Psoas muscle (tissue), 8 donors: ENCODE results near the gene LTBP4. TPM values are rescaled to one million over a fixed set of nuclear protein-coding genes. Genes with fewer than 3 reads are reported as not detected.
A peak's percentile ranks its signal among the peaks of the same experiment; 100 is the strongest.

Source experiments
- ATAC-seq, 4 donors: fragments of 200-7000 bp; cut with Tn5 transposase; one replicate each; pipeline ENCODE4 v1.9.1; 2020; ENCODE audit warnings: moderate library complexity in 3 of 4, mild to moderate bottlenecking in 2 of 4
- DNase-seq, 2 donors: peaks; one replicate each; pipeline ENCODE4 v3.0.0-alpha.2; 2020
- H3K27ac ChIP-seq: fragments of 200-600 bp; one replicate; pipeline ENCODE4 v1.8.0; 2022
- H3K27me3 ChIP-seq, 3 donors: fragments of 200-600 bp in 1 of 3; one replicate each; pipeline versions ENCODE4 v1.6.1 to v1.8.0; 2013 to 2022; ENCODE audit warnings: low read length in 2 of 3, mild to moderate bottlenecking in 2 of 3, moderate library complexity in 1 of 3; ENCODE audit not compliant: insufficient read depth in 3 of 3
- H3K36me3 ChIP-seq, 2 donors: fragments of 200-600 bp in 1 of 2; one replicate each; pipeline versions ENCODE4 v1.6.1 to v1.8.0; 2013 to 2022; ENCODE audit warnings: low read depth in 1 of 2, mild to moderate bottlenecking in 1 of 2, moderate library complexity in 1 of 2; ENCODE audit not compliant: insufficient read depth in 1 of 2
- H3K4me1 ChIP-seq: fragments of 200-600 bp; one replicate; pipeline ENCODE4 v1.8.0; 2022
- H3K4me3 ChIP-seq: fragments of 200-600 bp; one replicate; pipeline ENCODE4 v1.8.0; 2022; ENCODE audit warnings: mild to moderate bottlenecking
- H3K9me3 ChIP-seq: fragments of 200-600 bp; one replicate; pipeline ENCODE4 v1.8.0; 2022
- CTCF ChIP-seq: fragments of 200-600 bp; IDR thresholded peaks from one replicate; pipeline ENCODE4 v1.8.0; 2022; ENCODE audit warnings: antibody characterized with exemption
- WGBS, 3 donors: extraction: QIAGEN DNeasy Blood & Tissue Kit; methylation state at CpG; one replicate each; pipeline versions ENCODE4 v1.1.6 to v1.1.7; 2013; 5-methylcytosine and 5-hydroxymethylcytosine counted together
- intact Hi-C, 2 donors: fragments of 100-400 bp; cut with DNase I; formaldehyde crosslinking; loops; one replicate each; pipeline versions ENCODE4 v1.11.0 to v1.14.2; 2022
- polyA plus RNA-seq, 3 donors: library from polyadenylated mRNA; stranded (reverse); fragments of 200-250 nt; gene quantifications; one replicate each; pipeline ENCODE4 v1.2.3, GENCODE V29; 2013
- total RNA-seq, 4 donors: library from RNA; stranded (reverse); fragmentation: NEBNext Ultra II Directional in 2 of 4; extraction: Animal tissue kit (Norgen Biotek cat#: 25700) in 2 of 4; gene quantifications; one replicate each; pipeline versions ENCODE4 v1.2.1 to v1.2.4, GENCODE V29; 2021 to 2023
- donor health status: healthy with polysubstance abuse.
- donor health status: DM: no; HTN: no; CAD: no; lungs with moderate emphysema.
- donor health status: Bipolar disorder and iron deficiency.
- donor health status: healthy.
- donor health status: DM: yes; HTN: yes; CAD: no.
- donor health status: DM: no; HTN: no; CAD: no.
- donor health status: DM: no; HTN: no; CAD: no.
- donor health status: DM: yes; HTN: yes; CAD: no.

The LTBP4 gene
- total and polyA plus RNA-seq, 7 donors = 16.0 to 55.8 (median 24.1) TPM

- H3K9me3 ChIP-seq = no peaks in the 10 kb centered on the region
- H3K36me3 ChIP-seq = no peaks in the 10 kb centered on the region
- 14 to 15% (median 14%) methylated on average over 18 of the region's 18 CpGs for WGBS, 3 donors
- peak overlapping the region; percentile 48 for H3K4me3 ChIP-seq
- ATAC-seq (no peak), DNase-seq (no peak)
- peaks cover 0 to 45% (median 11%) of the 10 kb centered on the region in 3 donors for H3K27me3 ChIP-seq
- TF ChIP-seq CTCF = no peak
- no peak overlapping the region for H3K27ac ChIP-seq
- peaks cover 14% of the 10 kb centered on the region for H3K4me1 ChIP-seq
- intact Hi-C loops = loop anchor here (5.0 to 10.0 kb wide), 5 partner anchors 45 to 293 kb away; partner anchors contain the start of genes BLVRB (in 1 of the 2) and SPTBN4 (in 1 of the 2)
Measured at GRCh38 chr19:40597329-40597838, 3.8 kb upstream of the LTBP4 start.

GRCh38 chr19:40598121-40598917, 2.9 kb upstream of the LTBP4 start:
- H3K27me3 ChIP-seq = peaks cover 0 to 45% (median 11%) of the 10 kb centered on the region in 3 donors
- peak overlapping the region; percentile 11 for H3K4me3 ChIP-seq
- peaks cover 18% of the 10 kb centered on the region for H3K4me1 ChIP-seq
- no peaks in the 10 kb centered on the region for H3K9me3 ChIP-seq
- H3K27ac ChIP-seq = no peak overlapping the region
- DNase-seq = peak; percentile 84 to 93
- no peaks in the 10 kb centered on the region for H3K36me3 ChIP-seq
- peak; percentile 81 to 88 (median 84) for ATAC-seq
- TF ChIP-seq CTCF = peak; percentile 98
- 1 to 2% (median 1%) methylated on average over 34 to 46 of the region's 46 CpGs for WGBS, 3 donors
- intact Hi-C loops = loop anchor here (2.0 to 10.0 kb wide), 6 partner anchors 46 to 294 kb away; partner anchors contain the start of genes BLVRB (in 1 of the 2) and SPTBN4 (in 1 of the 2)

- Histone ChIP-seq H3K4me3 (no peak overlapping the region), H3K9me3 (no peaks in the 10 kb centered on the region), H3K27me3 (peaks cover 0 to 45% (median 11%) of the 10 kb centered on the region in 3 donors), H3K27ac (no peak overlapping the region), H3K4me1 (peaks cover 23% of the 10 kb centered on the region), H3K36me3 (no peaks in the 10 kb centered on the region)
- ATAC-seq (no peak), DNase-seq (no peak)
- WGBS, 3 donors = 13 to 16% (median 15%) methylated on average over 14 to 15 of the region's 15 CpGs
- intact Hi-C loops = loop anchor here (2.0 to 10.0 kb wide), 6 partner anchors 47 to 294 kb away; partner anchors contain the start of genes BLVRB (in 1 of the 2) and SPTBN4 (in 1 of the 2)
- TF ChIP-seq CTCF = no peak
Measured at GRCh38 chr19:40598918-40599307, 2.3 kb upstream of the LTBP4 start.

- intact Hi-C loops = loop anchor here (2.0 to 10.0 kb wide), 6 partner anchors 47 to 295 kb away; partner anchors contain the start of genes BLVRB (in 1 of the 2) and SPTBN4 (in 1 of the 2)
- no peak for TF ChIP-seq CTCF
- H3K27me3 ChIP-seq = peaks cover 0 to 45% (median 11%) of the 10 kb centered on the region in 3 donors
- peaks cover 26% of the 10 kb centered on the region for H3K4me1 ChIP-seq
- no peak overlapping the region for H3K4me3 ChIP-seq
- DNase-seq (peak in 1 of 2 donors; percentile 60), ATAC-seq (no peak)
- H3K27ac ChIP-seq = peak overlapping the region; percentile 5
- WGBS, 3 donors = 4 to 11% (median 6%) methylated on average over 9 of the region's 9 CpGs
- no peaks in the 10 kb centered on the region for H3K9me3 ChIP-seq
- no peaks in the 10 kb centered on the region for H3K36me3 ChIP-seq
Measured at GRCh38 chr19:40599331-40599901, 1.8 kb upstream of the LTBP4 start.
